Measurements from ENCODE around the gene PCDHGA1. TPM values are rescaled to one million over a fixed set of nuclear protein-coding genes. Genes with fewer than 3 reads are reported as not detected.
A peak's percentile ranks its signal among the peaks of the same experiment; 100 is the strongest.

Gene PCDHGA1
- total RNA-seq, 2 donors from 2014 or later: 1.4 to 2.0 TPM

DNA sequence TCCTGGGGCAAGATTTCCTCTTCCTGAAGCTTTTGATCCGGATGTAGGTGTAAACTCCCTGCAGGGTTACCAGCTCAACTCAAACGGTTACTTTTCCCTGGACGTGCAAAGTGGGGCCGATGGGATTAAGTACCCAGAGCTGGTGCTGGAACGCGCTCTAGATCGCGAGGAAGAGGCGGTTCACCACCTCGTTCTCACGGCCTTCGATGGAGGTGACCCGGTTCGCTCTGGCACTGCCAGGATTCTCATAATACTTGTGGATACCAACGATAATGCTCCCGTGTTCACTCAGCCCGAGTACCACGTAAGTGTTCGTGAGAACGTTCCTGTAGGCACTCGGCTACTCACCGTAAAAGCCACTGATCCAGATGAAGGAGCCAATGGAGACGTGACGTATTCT is 25.3 kb downstream of the PCDHGA1 start:
- H3K27ac ChIP-seq: no peak overlapping the region
- H3K27me3 ChIP-seq: no peaks in the 10 kb centered on the region
- H3K9me3 ChIP-seq: peaks cover 0 to 97% of the 10 kb centered on the region in 2 donors
- TF ChIP-seq, protein P1, sequence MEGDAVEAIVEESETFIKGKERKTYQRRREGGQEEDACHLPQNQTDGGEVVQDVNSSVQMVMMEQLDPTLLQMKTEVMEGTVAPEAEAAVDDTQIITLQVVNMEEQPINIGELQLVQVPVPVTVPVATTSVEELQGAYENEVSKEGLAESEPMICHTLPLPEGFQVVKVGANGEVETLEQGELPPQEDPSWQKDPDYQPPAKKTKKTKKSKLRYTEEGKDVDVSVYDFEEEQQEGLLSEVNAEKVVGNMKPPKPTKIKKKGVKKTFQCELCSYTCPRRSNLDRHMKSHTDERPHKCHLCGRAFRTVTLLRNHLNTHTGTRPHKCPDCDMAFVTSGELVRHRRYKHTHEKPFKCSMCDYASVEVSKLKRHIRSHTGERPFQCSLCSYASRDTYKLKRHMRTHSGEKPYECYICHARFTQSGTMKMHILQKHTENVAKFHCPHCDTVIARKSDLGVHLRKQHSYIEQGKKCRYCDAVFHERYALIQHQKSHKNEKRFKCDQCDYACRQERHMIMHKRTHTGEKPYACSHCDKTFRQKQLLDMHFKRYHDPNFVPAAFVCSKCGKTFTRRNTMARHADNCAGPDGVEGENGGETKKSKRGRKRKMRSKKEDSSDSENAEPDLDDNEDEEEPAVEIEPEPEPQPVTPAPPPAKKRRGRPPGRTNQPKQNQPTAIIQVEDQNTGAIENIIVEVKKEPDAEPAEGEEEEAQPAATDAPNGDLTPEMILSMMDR (IDR thresholded peaks at IDR 0.05): no peak
- no peak for DNase-seq (ENCODE audit: low spot score)
- H3K4me3 ChIP-seq: peak overlapping the region in 1 of 2 donors; percentile 43
- no peaks in the 10 kb centered on the region for H3K4me1 ChIP-seq
- H3K36me3 ChIP-seq: no peaks in the 10 kb centered on the region

DNA sequence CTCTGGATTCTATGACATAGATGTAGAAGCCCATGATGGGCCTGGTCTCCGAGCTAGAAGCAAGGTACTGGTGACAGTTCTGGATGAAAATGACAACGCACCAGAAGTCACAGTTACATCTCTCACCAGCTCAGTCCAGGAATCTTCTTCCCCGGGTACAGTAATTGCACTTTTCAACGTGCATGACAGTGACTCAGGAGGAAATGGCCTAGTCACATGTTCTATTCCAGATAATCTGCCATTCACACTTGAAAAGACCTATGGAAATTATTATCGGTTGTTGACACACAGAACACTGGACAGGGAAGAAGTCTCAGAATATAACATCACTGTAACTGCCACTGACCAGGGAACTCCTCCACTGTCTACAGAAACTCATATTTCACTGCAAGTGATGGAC is 25.8 kb downstream of the PCDHGA1 start:
- Histone ChIP-seq H3K27me3 (no peaks in the 10 kb centered on the region), H3K4me3 (no peak overlapping the region), H3K9me3 (peaks cover under 1 to 97% of the 10 kb centered on the region in 2 donors), H3K36me3 (no peaks in the 10 kb centered on the region), H3K27ac (no peak overlapping the region), H3K4me1 (no peaks in the 10 kb centered on the region)
- DNase-seq (ENCODE audit: low spot score): no peak
- TF ChIP-seq, protein P1 (IDR thresholded peaks at IDR 0.05): no peak

DNA sequence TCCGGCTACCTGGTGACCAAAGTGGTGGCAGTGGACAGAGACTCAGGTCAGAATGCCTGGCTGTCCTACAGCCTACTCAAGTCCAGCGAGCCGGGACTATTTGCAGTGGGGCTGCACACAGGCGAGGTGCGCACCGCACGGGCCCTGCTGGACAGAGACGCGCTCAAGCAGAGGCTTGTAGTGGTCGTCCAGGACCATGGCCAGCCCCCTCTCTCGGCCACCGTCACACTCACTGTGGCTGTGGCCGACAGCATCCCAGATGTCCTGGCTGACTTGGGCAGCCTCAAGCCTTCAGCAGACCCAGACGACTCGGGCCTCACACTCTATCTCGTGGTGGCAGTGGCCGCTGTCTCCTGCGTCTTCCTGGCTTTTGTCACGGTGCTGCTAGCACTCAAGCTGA is 26.6 kb downstream of the PCDHGA1 start:
- Histone ChIP-seq H3K36me3 (no peaks in the 10 kb centered on the region), H3K9me3 (peaks cover 5 to 97% of the 10 kb centered on the region in 2 donors), H3K27ac (no peak overlapping the region), H3K4me1 (no peaks in the 10 kb centered on the region), H3K4me3 (no peak overlapping the region), H3K27me3 (no peaks in the 10 kb centered on the region)
- DNase-seq (ENCODE audit: low spot score): no peak
- TF ChIP-seq, protein P1 (IDR thresholded peaks at IDR 0.05): no peak

DNA sequence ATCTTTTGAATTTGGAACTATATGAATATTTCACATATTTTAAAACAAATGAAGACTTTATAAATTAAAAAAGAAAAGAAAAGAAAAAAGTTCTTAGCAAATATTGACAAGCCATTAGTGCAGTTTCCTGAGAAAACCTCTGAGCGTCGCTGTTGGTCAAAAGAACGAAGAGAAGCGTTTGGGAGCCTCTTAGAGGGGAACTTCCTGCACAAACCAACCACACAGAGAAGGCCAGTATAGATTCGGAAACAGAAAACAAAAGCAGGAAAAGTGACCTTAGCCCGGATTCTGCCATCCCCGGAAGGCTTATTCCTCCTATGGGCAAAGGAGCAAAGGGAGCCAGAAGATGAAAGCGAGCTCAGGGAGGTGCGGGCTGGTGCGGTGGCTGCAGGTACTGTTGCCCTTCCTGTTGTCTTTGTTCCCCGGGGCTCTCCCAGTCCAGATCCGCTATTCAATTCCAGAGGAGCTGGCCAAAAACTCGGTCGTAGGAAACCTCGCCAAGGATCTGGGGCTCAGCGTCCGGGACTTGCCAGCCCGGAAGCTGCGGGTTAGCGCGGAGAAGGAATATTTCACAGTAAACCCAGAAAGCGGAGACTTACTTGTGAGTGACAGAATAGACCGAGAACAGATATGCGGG is 29.6 kb downstream of the PCDHGA1 start, which contains the start of gene PCDHGB2:
PCDHGB2 (plus strand) TSS at position 205 of the 637 bp plus-strand sequence; CDS start at position 347, 142 bp downstream.
- Histone ChIP-seq H3K27ac (no peak within 1 kb of the TSS), H3K4me1 (no peaks in the 10 kb centered on the region), H3K9me3 (peaks cover 11 to 98% of the 10 kb centered on the region in 2 donors), H3K4me3 (peak within 1 kb of the TSS; percentile 25 to 28), H3K36me3 (no peaks in the 10 kb centered on the region), H3K27me3 (no peaks in the 10 kb centered on the region)
- DNase-seq (ENCODE audit: low spot score): no peak
- TF ChIP-seq, protein P1 (IDR thresholded peaks at IDR 0.05): peak; percentile 16 to 57

DNA sequence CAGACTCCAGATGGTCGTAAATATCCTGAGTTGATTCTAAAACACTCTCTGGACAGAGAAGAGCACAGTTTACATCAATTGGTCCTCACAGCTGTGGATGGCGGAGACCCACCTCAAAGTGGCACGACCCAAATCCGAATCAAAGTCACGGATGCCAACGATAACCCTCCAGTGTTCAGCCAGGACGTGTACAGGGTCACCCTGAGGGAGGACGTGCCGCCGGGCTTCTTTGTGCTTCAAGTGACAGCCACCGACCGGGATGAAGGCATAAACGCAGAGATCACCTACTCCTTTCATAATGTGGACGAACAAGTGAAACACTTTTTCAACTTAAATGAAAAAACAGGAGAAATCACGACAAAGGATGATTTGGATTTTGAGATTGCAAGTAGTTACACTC is 30.4 kb downstream of the PCDHGA1 start:
- Histone ChIP-seq H3K27me3 (no peaks in the 10 kb centered on the region), H3K27ac (no peak overlapping the region), H3K4me1 (no peaks in the 10 kb centered on the region), H3K4me3 (no peak overlapping the region), H3K9me3 (peaks cover 19 to 98% of the 10 kb centered on the region in 2 donors), H3K36me3 (no peaks in the 10 kb centered on the region)
- TF ChIP-seq, protein P1 (IDR thresholded peaks at IDR 0.05): no peak
- DNase-seq (ENCODE audit: low spot score): no peak

DNA sequence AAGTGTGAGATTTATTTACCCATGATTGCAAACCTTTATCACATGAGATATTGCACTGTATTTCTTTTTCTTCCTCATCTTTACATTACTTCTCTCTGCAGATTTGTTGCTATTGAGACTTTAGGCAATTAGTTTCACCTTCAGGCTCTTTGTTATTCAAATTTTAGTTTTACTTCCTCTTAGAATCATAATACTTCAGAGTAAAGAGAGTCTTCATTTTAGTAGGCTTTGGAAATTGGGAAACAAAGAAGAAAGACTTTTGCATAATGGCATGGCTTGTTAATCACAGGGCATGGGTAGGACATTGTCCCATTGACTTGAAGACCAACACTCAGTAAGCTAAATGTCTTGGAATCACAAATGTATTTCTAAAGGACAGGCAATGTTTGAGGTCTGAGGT is 32.4 kb downstream of the PCDHGA1 start:
- no peak for DNase-seq (ENCODE audit: low spot score)
- Histone ChIP-seq H3K27ac (no peak overlapping the region), H3K4me3 (no peak overlapping the region), H3K4me1 (no peaks in the 10 kb centered on the region), H3K36me3 (no peaks in the 10 kb centered on the region), H3K9me3 (peaks cover 22 to 96% of the 10 kb centered on the region in 2 donors), H3K27me3 (no peaks in the 10 kb centered on the region)
- TF ChIP-seq, protein P1 (IDR thresholded peaks at IDR 0.05): no peak
